Measurements from ENCODE around the gene FCHSD2. TPM values are rescaled to one million over a fixed set of nuclear protein-coding genes. Genes with fewer than 3 reads are reported as not detected.

The FCHSD2 gene
- total RNA-seq, 4 donors from 2014 or later: 20.4 to 42.4 (median 26.4) TPM

GRCh38 chr11:72826942-72827480 lies 315.1 kb downstream of the FCHSD2 start:
- Histone ChIP-seq H3K4me1 (peaks cover 14 to 27% (median 21%) of the 10 kb centered on the region in 4 donors), H3K27ac (replicated peaks in 1 of 4) (peak overlapping the region in 1 of 4 donors; percentile 15), H3K9me3 (no peaks in the 10 kb centered on the region), H3K36me3 (peaks cover 0 to 23% (median 15%) of the 10 kb centered on the region in 4 donors), H3K4me3 (no peak overlapping the region), H3K27me3 (no peaks in the 10 kb centered on the region)
- intact Hi-C loops (cut with DNase I): no loop called here
- no peak for TF ChIP-seq POLR2A (IDR thresholded peaks at IDR 0.05; ENCODE audit: low read depth)
- TF ChIP-seq CTCF (IDR thresholded peaks at IDR 0.05): no peak
- DNase-seq (ENCODE audit: extremely low spot score): no peak
- 91% methylated on average over 6 of the region's 8 CpGs for WGBS

GRCh38 chr11:72826191-72826941 lies 315.8 kb downstream of the FCHSD2 start:
- WGBS: 100% methylated on average over 5 of the region's 15 CpGs
- Histone ChIP-seq H3K27ac (replicated peaks in 1 of 4) (no peak overlapping the region), H3K36me3 (peaks cover 0 to 23% (median 15%) of the 10 kb centered on the region in 4 donors), H3K4me1 (peaks cover 14 to 27% (median 21%) of the 10 kb centered on the region in 4 donors), H3K9me3 (no peaks in the 10 kb centered on the region), H3K27me3 (no peaks in the 10 kb centered on the region), H3K4me3 (no peak overlapping the region)
- no peak for DNase-seq (ENCODE audit: extremely low spot score)
- TF ChIP-seq CTCF (IDR thresholded peaks at IDR 0.05) (no peak), EP300 (IDR thresholded peaks at IDR 0.05) (no peak), POLR2A (IDR thresholded peaks at IDR 0.05; ENCODE audit: low read depth) (no peak), POLR2AphosphoS5 (IDR thresholded peaks at IDR 0.05) (no peak)
- intact Hi-C loops (cut with DNase I): no loop called here

- H3K27ac ChIP-seq (replicated peaks in 1 of 4): no peak overlapping the region
- intact Hi-C loops (cut with DNase I): no loop called here
- H3K9me3 ChIP-seq: no peaks in the 10 kb centered on the region
- DNase-seq (ENCODE audit: extremely low spot score): no peak
- H3K36me3 ChIP-seq: peaks cover 0 to 27% (median 15%) of the 10 kb centered on the region in 4 donors
- no peaks in the 10 kb centered on the region for H3K27me3 ChIP-seq
- no peak overlapping the region for H3K4me3 ChIP-seq
- TF ChIP-seq POLR2A (IDR thresholded peaks at IDR 0.05; ENCODE audit: low read depth): no peak
- no peak for TF ChIP-seq EP300 (IDR thresholded peaks at IDR 0.05)
- no peak for TF ChIP-seq CTCF (IDR thresholded peaks at IDR 0.05)
- TF ChIP-seq POLR2AphosphoS5 (IDR thresholded peaks at IDR 0.05): no peak
- WGBS: 51% methylated on average over 2 of the region's 4 CpGs
- H3K4me1 ChIP-seq: peaks cover 16 to 28% (median 24%) of the 10 kb centered on the region in 4 donors
Measured at GRCh38 chr11:72825661-72826060, 316.5 kb downstream of the FCHSD2 start.

GRCh38 chr11:72824811-72825505 lies 317.2 kb downstream of the FCHSD2 start:
- TF ChIP-seq POLR2A (IDR thresholded peaks at IDR 0.05; ENCODE audit: low read depth): no peak
- no peak for TF ChIP-seq CTCF (IDR thresholded peaks at IDR 0.05)
- no peak for TF ChIP-seq EP300 (IDR thresholded peaks at IDR 0.05)
- TF ChIP-seq POLR2AphosphoS5 (IDR thresholded peaks at IDR 0.05): no peak
- 63% methylated on average over 9 of the region's 15 CpGs for WGBS
- Histone ChIP-seq H3K36me3 (peaks cover 0 to 26% (median 14%) of the 10 kb centered on the region in 4 donors), H3K9me3 (no peaks in the 10 kb centered on the region), H3K27ac (replicated peaks in 1 of 4) (no peak overlapping the region), H3K4me3 (no peak overlapping the region), H3K4me1 (peaks cover 16 to 28% (median 24%) of the 10 kb centered on the region in 4 donors), H3K27me3 (no peaks in the 10 kb centered on the region)
- intact Hi-C loops (cut with DNase I): no loop called here
- no peak for DNase-seq (ENCODE audit: extremely low spot score)
